ENCODE measurements around the gene TFE3.
A peak's percentile ranks its signal among the peaks of the same experiment; 100 is the strongest.

TFE3 gene

GRCh38 chrX:49039598-49040375, 3.4 kb downstream of the TFE3 start:
- peak overlapping the region; percentile 89 for H3K27ac ChIP-seq
- peak; percentile 84 for DNase-seq (ENCODE audit: low read depth, low spot score)

GRCh38 chrX:49037883-49038475, 5.2 kb downstream of the TFE3 start:
- H3K9ac ChIP-seq (ENCODE audit: insufficient read length), result no peak overlapping the region
- H3K27ac ChIP-seq, result no peak overlapping the region
- H3K4me3 ChIP-seq, result no peak overlapping the region
- no peaks in the 10 kb centered on the region for H3K9me3 ChIP-seq (ENCODE audit: low read depth, low read length)
- TF ChIP-seq FOXP2 (optimal IDR thresholded peaks at IDR 0.05; ENCODE audit: control extremely low read depth, extremely low read length, insufficient read depth) (no peak), POLR2AphosphoS5 (IDR thresholded peaks at IDR 0.05; ENCODE audit: borderline replicate concordance, low read depth, low read length) (no peak), EZH2 (IDR thresholded peaks at IDR 0.05) (no peak)
- H3K36me3 ChIP-seq (ENCODE audit: insufficient read depth, low read length), result peaks cover 45% of the 10 kb centered on the region
- no peak for DNase-seq (ENCODE audit: low read depth, low spot score)

More at GRCh38 chrX:49039598-49040375, 3.4 kb downstream of the TFE3 start:
- TF ChIP-seq POLR2AphosphoS5 (IDR thresholded peaks at IDR 0.05; ENCODE audit: borderline replicate concordance, low read depth, low read length), result peak; percentile 52; the same call in 1 of the 2 replicates
- no peak for TF ChIP-seq EZH2 (IDR thresholded peaks at IDR 0.05)
- TF ChIP-seq FOXP2 (optimal IDR thresholded peaks at IDR 0.05; ENCODE audit: control extremely low read depth, extremely low read length, insufficient read depth), result no peak
- H3K9ac ChIP-seq (ENCODE audit: insufficient read length), result peak overlapping the region; percentile 45
- H3K9me3 ChIP-seq (ENCODE audit: low read depth, low read length), result no peaks in the 10 kb centered on the region
- peaks cover 28% of the 10 kb centered on the region for H3K36me3 ChIP-seq (ENCODE audit: insufficient read depth, low read length)
- peak overlapping the region; percentile 81 for H3K4me3 ChIP-seq

- Histone ChIP-seq H3K36me3 (ENCODE audit: insufficient read depth, low read length) (peaks cover 20% of the 10 kb centered on the region; the same call in 1 of the 2 replicates), H3K4me3 (no peak overlapping the region), H3K27ac (no peak overlapping the region), H3K9ac (ENCODE audit: insufficient read length) (no peak overlapping the region), H3K9me3 (ENCODE audit: low read depth, low read length) (no peaks in the 10 kb centered on the region)
- no peak for DNase-seq (ENCODE audit: low read depth, low spot score)
- no peak for TF ChIP-seq EZH2 (IDR thresholded peaks at IDR 0.05)
- TF ChIP-seq FOXP2 (optimal IDR thresholded peaks at IDR 0.05; ENCODE audit: control extremely low read depth, extremely low read length, insufficient read depth), result no peak
- no peak for TF ChIP-seq POLR2AphosphoS5 (IDR thresholded peaks at IDR 0.05; ENCODE audit: borderline replicate concordance, low read depth, low read length)
Observed at GRCh38 chrX:49030283-49030682, 12.9 kb downstream of the TFE3 start.

- Histone ChIP-seq H3K9ac (ENCODE audit: insufficient read length) (no peak overlapping the region), H3K9me3 (ENCODE audit: low read depth, low read length) (no peaks in the 10 kb centered on the region), H3K36me3 (ENCODE audit: insufficient read depth, low read length) (peaks cover 20% of the 10 kb centered on the region; the same call in 1 of the 2 replicates), H3K4me3 (no peak overlapping the region), H3K27ac (no peak overlapping the region)
- no peak for TF ChIP-seq EZH2 (IDR thresholded peaks at IDR 0.05)
- no peak for TF ChIP-seq FOXP2 (optimal IDR thresholded peaks at IDR 0.05; ENCODE audit: control extremely low read depth, extremely low read length, insufficient read depth)
- TF ChIP-seq POLR2AphosphoS5 (IDR thresholded peaks at IDR 0.05; ENCODE audit: borderline replicate concordance, low read depth, low read length), result no peak
- DNase-seq (ENCODE audit: low read depth, low spot score), result no peak
Observed at GRCh38 chrX:49029876-49030275, 13.3 kb downstream of the TFE3 start.

- H3K9me3 ChIP-seq (ENCODE audit: low read depth, low read length), result no peaks in the 10 kb centered on the region
- H3K4me3 ChIP-seq, result no peak overlapping the region
- H3K27ac ChIP-seq, result no peak overlapping the region
- DNase-seq (ENCODE audit: low read depth, low spot score), result no peak
- TF ChIP-seq POLR2AphosphoS5 (IDR thresholded peaks at IDR 0.05; ENCODE audit: borderline replicate concordance, low read depth, low read length) (no peak), EZH2 (IDR thresholded peaks at IDR 0.05) (no peak), FOXP2 (optimal IDR thresholded peaks at IDR 0.05; ENCODE audit: control extremely low read depth, extremely low read length, insufficient read depth) (no peak)
- no peaks in the 10 kb centered on the region for H3K36me3 ChIP-seq (ENCODE audit: insufficient read depth, low read length)
- H3K9ac ChIP-seq (ENCODE audit: insufficient read length), result no peak overlapping the region
Observed at GRCh38 chrX:49019599-49020249, 23.4 kb downstream of the TFE3 start.

GRCh38 chrX:49019050-49019449, 24.1 kb downstream of the TFE3 start:
- H3K9ac ChIP-seq (ENCODE audit: insufficient read length), result no peak overlapping the region
- no peak for DNase-seq (ENCODE audit: low read depth, low spot score)
- no peaks in the 10 kb centered on the region for H3K36me3 ChIP-seq (ENCODE audit: insufficient read depth, low read length)
- H3K9me3 ChIP-seq (ENCODE audit: low read depth, low read length), result no peaks in the 10 kb centered on the region
- H3K27ac ChIP-seq, result no peak overlapping the region
- no peak overlapping the region for H3K4me3 ChIP-seq
- TF ChIP-seq EZH2 (IDR thresholded peaks at IDR 0.05), result no peak
- TF ChIP-seq FOXP2 (optimal IDR thresholded peaks at IDR 0.05; ENCODE audit: control extremely low read depth, extremely low read length, insufficient read depth), result no peak

- H3K9ac ChIP-seq (ENCODE audit: insufficient read length), result no peak overlapping the region
- DNase-seq (ENCODE audit: low read depth, low spot score), result no peak
- no peak for TF ChIP-seq POLR2AphosphoS5 (IDR thresholded peaks at IDR 0.05; ENCODE audit: borderline replicate concordance, low read depth, low read length)
- no peak for TF ChIP-seq FOXP2 (optimal IDR thresholded peaks at IDR 0.05; ENCODE audit: control extremely low read depth, extremely low read length, insufficient read depth)
- no peak for TF ChIP-seq EZH2 (IDR thresholded peaks at IDR 0.05)
- no peak overlapping the region for H3K4me3 ChIP-seq
- H3K9me3 ChIP-seq (ENCODE audit: low read depth, low read length), result no peaks in the 10 kb centered on the region
- no peaks in the 10 kb centered on the region; the same call in 1 of the 2 replicates for H3K36me3 ChIP-seq (ENCODE audit: insufficient read depth, low read length)
- no peak overlapping the region for H3K27ac ChIP-seq
Observed at GRCh38 chrX:49003696-49004095, 39.5 kb downstream of the TFE3 start.
